Measurements from ENCODE around the gene SEC61A1.

DNA sequence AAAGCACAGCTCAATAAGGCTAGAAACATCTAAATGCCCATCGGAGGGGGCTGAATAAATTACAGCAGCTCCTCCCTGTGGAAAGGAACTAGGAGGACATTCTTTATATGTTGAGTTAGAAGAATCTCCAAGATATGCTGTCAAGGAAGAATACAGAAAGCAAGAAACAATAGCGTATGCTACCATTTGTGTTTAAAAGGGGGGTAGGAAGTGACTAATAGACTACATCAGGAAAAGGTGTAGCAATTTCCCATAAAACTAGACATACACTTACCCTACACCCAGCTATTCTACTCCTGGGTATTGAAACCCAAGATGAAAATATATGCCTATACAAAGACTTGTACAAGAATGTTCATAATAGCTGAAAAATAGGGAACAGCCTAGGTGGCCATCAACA is 21.6 kb downstream of the SEC61A1 start:
- no peak for TF ChIP-seq ZNF560 (tag by site-specific recombination; IDR thresholded peaks at IDR 0.05; ENCODE audit: borderline replicate concordance)
- TF ChIP-seq ZNF24 (tag by site-specific recombination; IDR thresholded peaks at IDR 0.05): no peak
- TF ChIP-seq, protein P1, sequence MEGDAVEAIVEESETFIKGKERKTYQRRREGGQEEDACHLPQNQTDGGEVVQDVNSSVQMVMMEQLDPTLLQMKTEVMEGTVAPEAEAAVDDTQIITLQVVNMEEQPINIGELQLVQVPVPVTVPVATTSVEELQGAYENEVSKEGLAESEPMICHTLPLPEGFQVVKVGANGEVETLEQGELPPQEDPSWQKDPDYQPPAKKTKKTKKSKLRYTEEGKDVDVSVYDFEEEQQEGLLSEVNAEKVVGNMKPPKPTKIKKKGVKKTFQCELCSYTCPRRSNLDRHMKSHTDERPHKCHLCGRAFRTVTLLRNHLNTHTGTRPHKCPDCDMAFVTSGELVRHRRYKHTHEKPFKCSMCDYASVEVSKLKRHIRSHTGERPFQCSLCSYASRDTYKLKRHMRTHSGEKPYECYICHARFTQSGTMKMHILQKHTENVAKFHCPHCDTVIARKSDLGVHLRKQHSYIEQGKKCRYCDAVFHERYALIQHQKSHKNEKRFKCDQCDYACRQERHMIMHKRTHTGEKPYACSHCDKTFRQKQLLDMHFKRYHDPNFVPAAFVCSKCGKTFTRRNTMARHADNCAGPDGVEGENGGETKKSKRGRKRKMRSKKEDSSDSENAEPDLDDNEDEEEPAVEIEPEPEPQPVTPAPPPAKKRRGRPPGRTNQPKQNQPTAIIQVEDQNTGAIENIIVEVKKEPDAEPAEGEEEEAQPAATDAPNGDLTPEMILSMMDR (tag by site-specific recombination; IDR thresholded peaks at IDR 0.05): no peak
- TF ChIP-seq, protein P2, sequence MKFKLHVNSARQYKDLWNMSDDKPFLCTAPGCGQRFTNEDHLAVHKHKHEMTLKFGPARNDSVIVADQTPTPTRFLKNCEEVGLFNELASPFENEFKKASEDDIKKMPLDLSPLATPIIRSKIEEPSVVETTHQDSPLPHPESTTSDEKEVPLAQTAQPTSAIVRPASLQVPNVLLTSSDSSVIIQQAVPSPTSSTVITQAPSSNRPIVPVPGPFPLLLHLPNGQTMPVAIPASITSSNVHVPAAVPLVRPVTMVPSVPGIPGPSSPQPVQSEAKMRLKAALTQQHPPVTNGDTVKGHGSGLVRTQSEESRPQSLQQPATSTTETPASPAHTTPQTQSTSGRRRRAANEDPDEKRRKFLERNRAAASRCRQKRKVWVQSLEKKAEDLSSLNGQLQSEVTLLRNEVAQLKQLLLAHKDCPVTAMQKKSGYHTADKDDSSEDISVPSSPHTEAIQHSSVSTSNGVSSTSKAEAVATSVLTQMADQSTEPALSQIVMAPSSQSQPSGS (tag by site-specific recombination; IDR thresholded peaks at IDR 0.05; ENCODE audit: low read depth): no peak
- no peak for TF ChIP-seq ZNF138 (tag by site-specific recombination; IDR thresholded peaks at IDR 0.05; ENCODE audit: borderline replicate concordance)
